GM12878 (cell line): ENCODE measurements around the gene OR8B2. TPM values are rescaled to one million over a fixed set of nuclear protein-coding genes. Genes with fewer than 3 reads are reported as not detected.

ENCODE experiments used
- ATAC-seq: fragments of 200-7000 bp; cut with Tn5 transposase; 3 replicates; pipeline ENCODE4 v1.9.1; 2020; ENCODE audit warnings: mild to moderate bottlenecking, moderate library complexity
- BruUV-seq: library from RNA; stranded (reverse); fragments of 400-500 nt; replicated peaks from 2 replicates; lab custom pipeline; 2021; lab: Mats Ljungman, UMichigan
- CTCF ChIA-PET: fragments of 300-600 bp; sonication (Branson Sonifier 250); formaldehyde crosslinking; extraction: SDS; loops from one replicate; lab custom pipeline; 2021; ENCODE audit warnings: inconsistent platforms; lab: Yijun Ruan, JAX
- POLR2A ChIA-PET: fragments of 350-600 bp; formaldehyde crosslinking; extraction: SDS; loops from one replicate; lab custom pipeline; 2021; ENCODE audit warnings: inconsistent platforms; lab: Charles Lee
- RAD21 ChIA-PET: fragments of 300-600 bp; sonication (Branson Sonifier 250); formaldehyde crosslinking; loops from one replicate; lab custom pipeline; 2023; ENCODE audit warnings: antibody characterized with exemption; ENCODE audit not compliant: unreplicated experiment; lab: Charles Lee
- SMC1A ChIA-PET: fragments of 300-600 bp; sonication (Branson Sonifier 250); formaldehyde crosslinking; loops from one replicate; lab custom pipeline; 2023; ENCODE audit not compliant: unreplicated experiment, uncharacterized antibody; lab: Charles Lee
- DNase-seq: peaks from one replicate; pipeline ENCODE4 v3.0.0-alpha.2; 2011; ENCODE audit warnings: low read depth, low spot score
- FAIRE-seq: peaks from 3 replicates; lab custom pipeline; 2011; peaks lifted over from hg19 to GRCh38; lab: Jason Lieb, UNC
- H2AFZ ChIP-seq: 2 replicates; pipeline ENCODE4 v1.6.0; 2011; ENCODE audit warnings: low read depth, low read length, control low read depth; ENCODE audit not compliant: control insufficient read depth
- H3K27ac ChIP-seq: 2 replicates; pipeline ENCODE4 v1.5.1; 2011; ENCODE audit warnings: control low read depth; ENCODE audit not compliant: control insufficient read depth, insufficient read depth
- H3K27me3 ChIP-seq, 2 experiments: replicated peaks in 1 of 2; 2 replicates each; pipeline versions ENCODE4 v1.6.0 to v1.6.1; 2011; ENCODE audit warnings: low read length in 1 of 2; ENCODE audit not compliant: control insufficient read depth in 2 of 2, insufficient read depth in 2 of 2
- H3K36me3 ChIP-seq, 2 experiments: 2 replicates each; pipeline ENCODE4 v1.5.1; 2011; ENCODE audit warnings: low read length in 1 of 2; ENCODE audit not compliant: control insufficient read depth in 2 of 2, insufficient read depth in 2 of 2
- H3K4me1 ChIP-seq: 2 replicates; pipeline ENCODE4 v1.6.1; 2011; ENCODE audit warnings: mild to moderate bottlenecking, low read length, moderate library complexity, mixed read lengths; ENCODE audit not compliant: control insufficient read depth, insufficient read depth
- H3K4me2 ChIP-seq: 2 replicates; pipeline ENCODE4 v1.6.0; 2011; ENCODE audit warnings: control low read depth; ENCODE audit not compliant: control insufficient read depth, insufficient read depth
- H3K4me3 ChIP-seq: fragments of 200-600 bp; sonication (generic); 2 replicates; pipeline ENCODE4 v1.5.1; 2016
- H3K79me2 ChIP-seq: 2 replicates; pipeline ENCODE4 v1.6.0; 2011; ENCODE audit warnings: low read length; ENCODE audit not compliant: control insufficient read depth, insufficient read depth
- H3K9ac ChIP-seq: 2 replicates; pipeline ENCODE4 v1.8.0; 2011; ENCODE audit warnings: low read length, control low read depth, mixed read lengths; ENCODE audit not compliant: control insufficient read depth, insufficient read depth
- H3K9me3 ChIP-seq: replicated peaks from 3 replicates; pipeline ENCODE4 v1.5.1; 2011; ENCODE audit warnings: mild to moderate bottlenecking, low read length; ENCODE audit not compliant: control insufficient read depth, insufficient read depth
- H4K20me1 ChIP-seq: 2 replicates; pipeline ENCODE4 v1.6.0; 2011; ENCODE audit not compliant: control insufficient read depth, insufficient read depth
- E4F1 ChIP-seq: fragments of 450-650 bp; IDR thresholded peaks from 2 replicates; pipeline ENCODE4 v1.6.1; 2018; ENCODE audit warnings: borderline replicate concordance, mild to moderate bottlenecking; ENCODE audit not compliant: partially characterized antibody
- JUND ChIP-seq: IDR thresholded peaks from 2 replicates; pipeline ENCODE4 v1.6.1; 2012; ENCODE audit warnings: low read depth, mild to moderate bottlenecking, low read length, improper control_type of control experiment, moderate library complexity
- SIX5 ChIP-seq: IDR thresholded peaks from 2 replicates; pipeline ENCODE4 v1.6.1; 2011; ENCODE audit warnings: mild to moderate bottlenecking, low read depth, low read length, moderate library complexity; ENCODE audit not compliant: severe bottlenecking
- STAT1 ChIP-seq: fragments of 450-650 bp; conservative IDR thresholded peaks from 2 replicates; pipeline ENCODE4 v1.6.1; 2014; ENCODE audit warnings: antibody characterized with exemption, mild to moderate bottlenecking
- ZNF384 ChIP-seq: IDR thresholded peaks from 2 replicates; pipeline ENCODE4 v1.6.1; 2012; ENCODE audit warnings: low read depth, mild to moderate bottlenecking, low read length, improper control_type of control experiment, borderline replicate concordance
- WGBS: methylation state at CpG from one replicate; pipeline ENCODE4 v1.1.6; 2016; ENCODE audit warnings: low lambda C conversion rate; ENCODE audit not compliant: insufficient replicate concordance, insufficient coverage; ENCODE audit errors: missing lambda C conversion rate; 5-methylcytosine and 5-hydroxymethylcytosine counted together
- in situ Hi-C: fragments of 300-500 bp; cut with MboI; formaldehyde crosslinking; loops from 9 replicates; pipeline ENCODE4 v1.14.3; 2018; ENCODE audit warnings: mixed read lengths
- intact Hi-C: fragments of 100-400 bp; cut with micrococcal nuclease; formaldehyde crosslinking; loops from one replicate; pipeline ENCODE4 v1.14.2; 2022; ENCODE audit not compliant: unreplicated experiment
- polyA plus RNA-seq, 11 experiments: library from polyadenylated mRNA; depleted of rRNA in 4 of 11; unstranded in 6 of 11; stranded (reverse) in 5 of 11; fragments of >200 nt; fragmentation: Nextera tagmentation in 4 of 11; fragmentation: Illumina TruSeq in 1 of 11; extraction: Ambion mirVana in 4 of 11; extraction: Trizol in 1 of 11; gene quantifications; 1 replicate in 1 of 11; 2 replicates in 10 of 11; pipeline versions ENCODE4 v1.2.1 to v1.2.3, GENCODE V29; 2011 to 2016; ENCODE audit warnings: inconsistent platforms in 2 of 11, missing spikeins in 2 of 11, low read depth in 1 of 11
- total RNA-seq, 4 experiments: library from RNA; depleted of rRNA in 3 of 4; stranded (reverse); fragments of >200 nt in 3 of 4; fragmentation: Illumina TruSeq in 1 of 4; extraction: Trizol in 1 of 4; gene quantifications; 2 replicates each; pipeline versions ENCODE4 v1.2.1 to v1.2.3, GENCODE V29; 2013 to 2021
- TF ChIP-seq, protein P1 (sequence below): IDR thresholded peaks from 2 replicates; pipeline ENCODE4 v1.6.1; 2011; ENCODE audit warnings: low read depth, low read length, improper control_type of control experiment, borderline replicate concordance
- TF ChIP-seq, protein P2 (sequence below): fragments of 450-650 bp; IDR thresholded peaks from 2 replicates; pipeline ENCODE4 v1.6.1; 2018; ENCODE audit warnings: mild to moderate bottlenecking, low read depth, moderate library complexity; ENCODE audit not compliant: partially characterized antibody

The OR8B2 gene
- total and polyA plus RNA-seq, 10 of the 15 experiments (the other 5 are each of a cell fraction or from before 2014, with no cell fraction given), result not detected

DNA sequence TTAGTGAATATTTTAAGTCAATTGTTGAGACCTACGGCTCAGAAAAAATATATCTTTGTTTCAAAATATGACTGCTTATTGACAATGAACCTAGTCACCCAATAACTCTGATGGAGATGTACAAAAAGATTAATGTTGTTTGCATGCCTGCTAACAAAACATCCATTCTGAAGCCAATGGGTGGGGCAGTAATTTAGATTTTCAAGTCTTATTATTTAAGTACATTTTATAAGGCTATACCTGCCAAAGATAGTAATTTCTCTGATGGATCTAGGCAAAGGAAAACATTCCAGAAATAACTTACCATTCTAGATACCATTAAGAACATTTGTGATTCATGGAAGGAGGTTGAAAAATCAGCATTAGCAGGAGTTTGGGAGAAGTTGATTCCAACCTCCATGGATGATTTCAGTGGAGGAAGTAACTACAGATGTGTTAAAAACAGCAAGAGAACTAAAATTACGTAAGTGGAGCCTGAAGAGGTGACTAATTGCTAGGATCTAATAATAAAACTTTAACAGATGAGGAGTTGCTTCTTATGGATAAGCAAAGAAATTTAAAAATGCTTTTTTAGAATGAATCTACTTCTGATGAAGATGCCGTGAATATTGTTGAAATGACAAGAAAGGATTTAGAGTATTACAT lies 37.9 kb downstream of the OR8B2 start:
- H3K4me2 ChIP-seq, result no peak overlapping the region
- no peak overlapping the region for H3K27ac ChIP-seq
- intact Hi-C loops, result no loop called here
- TF ChIP-seq, protein P1, sequence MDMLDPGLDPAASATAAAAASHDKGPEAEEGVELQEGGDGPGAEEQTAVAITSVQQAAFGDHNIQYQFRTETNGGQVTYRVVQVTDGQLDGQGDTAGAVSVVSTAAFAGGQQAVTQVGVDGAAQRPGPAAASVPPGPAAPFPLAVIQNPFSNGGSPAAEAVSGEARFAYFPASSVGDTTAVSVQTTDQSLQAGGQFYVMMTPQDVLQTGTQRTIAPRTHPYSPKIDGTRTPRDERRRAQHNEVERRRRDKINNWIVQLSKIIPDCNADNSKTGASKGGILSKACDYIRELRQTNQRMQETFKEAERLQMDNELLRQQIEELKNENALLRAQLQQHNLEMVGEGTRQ, result no peak
- TF ChIP-seq STAT1 (no peak), SIX5 (no peak), JUND (no peak), ZNF384 (no peak), E4F1 (no peak)
- TF ChIP-seq, protein P2, sequence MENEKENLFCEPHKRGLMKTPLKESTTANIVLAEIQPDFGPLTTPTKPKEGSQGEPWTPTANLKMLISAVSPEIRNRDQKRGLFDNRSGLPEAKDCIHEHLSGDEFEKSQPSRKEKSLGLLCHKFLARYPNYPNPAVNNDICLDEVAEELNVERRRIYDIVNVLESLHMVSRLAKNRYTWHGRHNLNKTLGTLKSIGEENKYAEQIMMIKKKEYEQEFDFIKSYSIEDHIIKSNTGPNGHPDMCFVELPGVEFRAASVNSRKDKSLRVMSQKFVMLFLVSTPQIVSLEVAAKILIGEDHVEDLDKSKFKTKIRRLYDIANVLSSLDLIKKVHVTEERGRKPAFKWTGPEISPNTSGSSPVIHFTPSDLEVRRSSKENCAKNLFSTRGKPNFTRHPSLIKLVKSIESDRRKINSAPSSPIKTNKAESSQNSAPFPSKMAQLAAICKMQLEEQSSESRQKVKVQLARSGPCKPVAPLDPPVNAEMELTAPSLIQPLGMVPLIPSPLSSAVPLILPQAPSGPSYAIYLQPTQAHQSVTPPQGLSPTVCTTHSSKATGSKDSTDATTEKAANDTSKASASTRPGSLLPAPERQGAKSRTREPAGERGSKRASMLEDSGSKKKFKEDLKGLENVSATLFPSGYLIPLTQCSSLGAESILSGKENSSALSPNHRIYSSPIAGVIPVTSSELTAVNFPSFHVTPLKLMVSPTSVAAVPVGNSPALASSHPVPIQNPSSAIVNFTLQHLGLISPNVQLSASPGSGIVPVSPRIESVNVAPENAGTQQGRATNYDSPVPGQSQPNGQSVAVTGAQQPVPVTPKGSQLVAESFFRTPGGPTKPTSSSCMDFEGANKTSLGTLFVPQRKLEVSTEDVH, result no peak
- ChIA-PET POLR2A (no interaction called here), SMC1A (no interaction called here), CTCF (no interaction called here), RAD21 (no interaction called here)
- in situ Hi-C loops, result no loop called here
- H3K4me1 ChIP-seq, result no peaks in the 10 kb centered on the region
- no peak overlapping the region for H3K4me3 ChIP-seq
- no TSS peak for BruUV-seq
- H3K36me3 ChIP-seq, result no peaks in the 10 kb centered on the region
- DNase-seq (no peak), ATAC-seq (no peak), FAIRE-seq (no peak)
- 13% methylated on average over 3 of the region's 3 CpGs for WGBS
- H2AFZ ChIP-seq, result no peak overlapping the region
- H3K27me3 ChIP-seq, result no peaks in the 10 kb centered on the region
- H3K9me3 ChIP-seq, result no peaks in the 10 kb centered on the region
- no peaks in the 10 kb centered on the region for H4K20me1 ChIP-seq
- no peaks in the 10 kb centered on the region for H3K79me2 ChIP-seq
- H3K9ac ChIP-seq, result no peak overlapping the region
